DMS114 treated with DMSO at 0.1 percent for 48 hours (cell line): ENCODE results near the gene SHMT2.

Experiments
- DNase-seq: peaks from one replicate; lab custom pipeline; 2025; ENCODE audit not compliant: unreplicated experiment; lab: John Stamatoyannopoulos, UW

Gene SHMT2

GRCh38 chr12:57229634-57230380, at the start of gene SHMT2:
Gene SHMT2 (plus strand): TSS chr12:57229711. CDS start chr12:57229779, 68 bp downstream.
- peak; percentile 95 for DNase-seq

- no peak for DNase-seq
Measured at GRCh38 chr12:57180321-57180989, 49.1 kb upstream of the SHMT2 start.

GRCh38 chr12:57181072-57181471, 48.4 kb upstream of the SHMT2 start:
- no peak for DNase-seq

GRCh38 chr12:57181561-57182155, 47.9 kb upstream of the SHMT2 start:
- no peak for DNase-seq

GRCh38 chr12:57182918-57183575, 46.5 kb upstream of the SHMT2 start:
- peak; percentile 28 for DNase-seq

GRCh38 chr12:57183939-57184725, 45.4 kb upstream of the SHMT2 start:
- no peak for DNase-seq

- no peak for DNase-seq
Measured at GRCh38 chr12:57185403-57185802, 44.1 kb upstream of the SHMT2 start.

- DNase-seq = no peak
Measured at GRCh38 chr12:57185906-57186508, 43.5 kb upstream of the SHMT2 start.

GRCh38 chr12:57187222-57188089, 42.1 kb upstream of the SHMT2 start:
- DNase-seq = no peak

- DNase-seq = no peak
Measured at GRCh38 chr12:57188090-57188425, 41.5 kb upstream of the SHMT2 start.

- DNase-seq = no peak
Measured at GRCh38 chr12:57190037-57190436, 39.5 kb upstream of the SHMT2 start.

- DNase-seq = no peak
Measured at GRCh38 chr12:57190821-57191220, 38.7 kb upstream of the SHMT2 start.

- no peak for DNase-seq
Measured at GRCh38 chr12:57191410-57191809, 38.1 kb upstream of the SHMT2 start.

GRCh38 chr12:57192920-57193319, 36.6 kb upstream of the SHMT2 start:
- no peak for DNase-seq

- DNase-seq = no peak
Measured at GRCh38 chr12:57193706-57194245, 35.7 kb upstream of the SHMT2 start.

- no peak for DNase-seq
Measured at GRCh38 chr12:57194253-57194652, 35.3 kb upstream of the SHMT2 start.

GRCh38 chr12:57195186-57195585, 34.3 kb upstream of the SHMT2 start:
- DNase-seq = no peak

GRCh38 chr12:57195611-57196371, 33.7 kb upstream of the SHMT2 start:
- no peak for DNase-seq

GRCh38 chr12:57196439-57196838, 33.1 kb upstream of the SHMT2 start:
- no peak for DNase-seq
